Prostate gland (tissue), 2 donors: Measurements from ENCODE around the gene SCO2.

ENCODE experiments used
- CTCF ChIP-seq, 4 experiments: fragments of 200-600 bp in 2 of 4; fragments of 450-650 bp in 2 of 4; sonication (generic) in 2 of 4; IDR thresholded peaks; 1 replicate in 3 of 4; 2 replicates in 1 of 4; pipeline ENCODE4 v1.5.1; 2016 to 2019; ENCODE audit warnings: antibody characterized with exemption in 4 of 4, mild to moderate bottlenecking in 2 of 4, moderate library complexity in 2 of 4
- POLR2A ChIP-seq: fragments of 450-650 bp; IDR thresholded peaks from one replicate; pipeline ENCODE4 v1.6.1; 2016; ENCODE audit warnings: antibody characterized with exemption, mild to moderate bottlenecking
- POLR2AphosphoS5 ChIP-seq: sonication (generic); formaldehyde crosslinking; IDR thresholded peaks from one replicate; pipeline ENCODE4 v1.6.1; 2017; ENCODE audit warnings: antibody characterized with exemption

- TF ChIP-seq POLR2A: no peak
- TF ChIP-seq CTCF (IDR thresholded peaks at IDR 0.05): no peak
- no peak for TF ChIP-seq POLR2AphosphoS5
Measured at GRCh38 chr22:50489363-50490243, 35.8 kb downstream of the SCO2 start.
